ENCODE results near the gene ZNF536. TPM values are rescaled to one million over a fixed set of nuclear protein-coding genes. Genes with fewer than 3 reads are reported as not detected.

Gene ZNF536
- total and polyA plus RNA-seq, 9 of the 15 experiments (the other 6 are each of a cell fraction or from before 2014, with no cell fraction given) = not detected

DNA sequence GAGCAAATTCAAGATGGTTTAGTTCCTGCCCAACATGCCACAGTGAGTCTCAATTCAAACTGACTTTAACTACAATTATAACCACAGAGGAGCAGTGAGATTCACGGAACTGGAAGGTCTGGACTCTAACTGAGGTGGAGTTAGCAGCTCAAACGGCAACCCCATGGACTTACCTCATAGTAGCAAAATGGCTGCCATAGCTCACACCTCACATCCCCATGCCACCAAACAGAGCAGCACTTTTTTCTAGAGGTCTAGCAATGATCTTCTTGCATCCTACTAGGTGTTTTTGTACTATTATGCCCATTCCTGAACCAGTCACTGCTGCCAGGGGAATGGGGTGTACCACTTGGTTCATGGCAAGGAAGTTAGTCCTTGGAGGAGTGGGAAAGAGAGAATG lies 87.7 kb downstream of the ZNF536 start:
- DNase-seq (ENCODE audit: extremely low read depth in 1 of 4, low spot score in 3 of 4) (no peak), ATAC-seq (no peak), FAIRE-seq (no peak)
- no peaks in the 10 kb centered on the region for H3K9me1 ChIP-seq (ENCODE audit: control insufficient read depth, insufficient read depth, low read length)
- H3K9me3 ChIP-seq (replicated peaks; ENCODE audit: control insufficient read depth, insufficient read depth, low read depth, low read length) = no peaks in the 10 kb centered on the region
- TF ChIP-seq KAT7 (CRISPR knock-in tag; IDR thresholded peaks at IDR 0.05; ENCODE audit: borderline replicate concordance) (no peak), ZNF76 (CRISPR knock-in tag; IDR thresholded peaks at IDR 0.05; ENCODE audit: borderline replicate concordance) (no peak), RBM25 (IDR thresholded peaks at IDR 0.05; ENCODE audit: low read depth, low read length, severe bottlenecking) (peak; percentile 63)
- intact Hi-C loops (cut with micrococcal nuclease) (no loop called here), in situ Hi-C loops (cut with MboI) (no loop called here)
- H3K36me3 ChIP-seq (ENCODE audit: control insufficient read depth, insufficient read depth, low read length) = no peaks in the 10 kb centered on the region
- H2AFZ ChIP-seq (ENCODE audit: low read depth, low read length) = no peak overlapping the region
- no peaks in the 10 kb centered on the region for H3K4me1 ChIP-seq (replicated peaks in 1 of 2; ENCODE audit: control insufficient read depth in 2 of 2, insufficient read depth in 2 of 2, low read length in 2 of 2)
- BruUV-seq (replicated peaks) = no TSS peak
- ChIA-PET CTCF (ENCODE audit: low intra/inter-chr PET ratio) (no interaction called here), POLR2A (interaction anchor here (0.6 kb wide), 1 partner anchor 12 kb away, joined by 4 read pairs; no protein-coding TSS in a partner anchor)
- H3K27me3 ChIP-seq (ENCODE audit: control insufficient read depth in 2 of 2, insufficient read depth in 2 of 2, low read length in 2 of 2) = peaks cover 0 to 5% of the 10 kb centered on the region in 2 experiments; a peak in 1 of 5 replicates
- H3K4me3 ChIP-seq = no peak overlapping the region
- H3K4me2 ChIP-seq (ENCODE audit: insufficient read depth, low read length) = no peak overlapping the region
- H3K79me2 ChIP-seq (ENCODE audit: control insufficient read depth, insufficient read depth, low read length) = no peaks in the 10 kb centered on the region
- no peaks in the 10 kb centered on the region for H4K20me1 ChIP-seq (replicated peaks; ENCODE audit: control insufficient read depth, insufficient read depth, low read length)
- no peak overlapping the region for H3K9ac ChIP-seq (ENCODE audit: insufficient read depth in 1 of 2, low read depth in 2 of 2, low read length in 2 of 2)
- no peak overlapping the region for H3K27ac ChIP-seq (ENCODE audit: extremely low read depth, low read depth, low read length)
- WGBS (ENCODE audit: insufficient coverage, low coverage, missing lambda C conversion rate) = 0% methylated on average over 2 of the region's 2 CpGs

DNA sequence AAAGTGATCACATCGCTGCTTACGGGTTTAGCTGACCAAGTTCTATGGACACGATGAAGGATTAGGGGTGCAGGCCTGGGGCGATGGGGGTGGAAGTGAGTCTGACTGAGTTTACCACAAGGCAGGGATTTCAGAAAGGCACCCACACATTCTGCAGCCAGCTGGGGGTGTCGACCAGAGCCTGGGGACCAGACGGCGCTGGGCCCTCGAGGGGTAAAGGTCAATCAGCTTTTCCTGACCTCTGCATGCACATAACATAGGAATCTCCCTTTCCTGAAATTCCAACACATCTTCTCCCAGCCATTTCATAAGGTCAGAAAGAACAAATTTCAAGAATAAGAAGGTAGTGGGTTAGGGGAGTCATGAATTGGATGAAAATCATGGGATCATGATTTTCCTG lies 92.0 kb downstream of the ZNF536 start:
- no peaks in the 10 kb centered on the region for H3K9me3 ChIP-seq (replicated peaks; ENCODE audit: control insufficient read depth, insufficient read depth, low read depth, low read length)
- H3K36me3 ChIP-seq (ENCODE audit: control insufficient read depth, insufficient read depth, low read length) = no peaks in the 10 kb centered on the region
- no peaks in the 10 kb centered on the region; a peak in 1 of 5 replicates for H3K27me3 ChIP-seq (ENCODE audit: control insufficient read depth in 2 of 2, insufficient read depth in 2 of 2, low read length in 2 of 2)
- DNase-seq (ENCODE audit: extremely low read depth in 1 of 4, low spot score in 3 of 4) = no peak
- H3K9me1 ChIP-seq (ENCODE audit: control insufficient read depth, insufficient read depth, low read length) = no peaks in the 10 kb centered on the region
- no peaks in the 10 kb centered on the region for H4K20me1 ChIP-seq (replicated peaks; ENCODE audit: control insufficient read depth, insufficient read depth, low read length)
- 2% methylated on average over 8 of the region's 8 CpGs for WGBS (ENCODE audit: insufficient coverage, low coverage, missing lambda C conversion rate)
- no peak for ATAC-seq
- intact Hi-C loops (cut with micrococcal nuclease) = no loop called here
- no peak overlapping the region for H3K4me3 ChIP-seq
- no TSS peak for BruUV-seq (replicated peaks)
- no peak overlapping the region for H3K4me2 ChIP-seq (ENCODE audit: insufficient read depth, low read length)
- H3K79me2 ChIP-seq (ENCODE audit: control insufficient read depth, insufficient read depth, low read length) = no peaks in the 10 kb centered on the region
- POLR2A ChIA-PET = interaction anchor here (0.6 kb wide), 1 partner anchor 121 kb away, joined by 3 read pairs; no protein-coding TSS in a partner anchor
- H3K27ac ChIP-seq (ENCODE audit: extremely low read depth, low read depth, low read length) = no peak overlapping the region
- in situ Hi-C loops (cut with MboI) = no loop called here
- H3K9ac ChIP-seq (ENCODE audit: insufficient read depth in 1 of 2, low read depth in 2 of 2, low read length in 2 of 2) = no peak overlapping the region
- FAIRE-seq = no peak
- TF ChIP-seq SRSF3 (IDR thresholded peaks at IDR 0.05; ENCODE audit: insufficient read depth, low read length) (no peak), ETS2 (tag; IDR thresholded peaks at IDR 0.05; ENCODE audit: borderline replicate concordance, poor library complexity, severe bottlenecking) (no peak), PTRF (tag; IDR thresholded peaks at IDR 0.05) (no peak), MTF1 (CRISPR knock-in tag; IDR thresholded peaks at IDR 0.05; ENCODE audit: borderline replicate concordance) (no peak), THRAP3 (IDR thresholded peaks at IDR 0.05; ENCODE audit: borderline replicate concordance) (no peak), DIDO1 (tag; IDR thresholded peaks at IDR 0.05; ENCODE audit: low read depth) (no peak)
- TF ChIP-seq, protein P1, sequence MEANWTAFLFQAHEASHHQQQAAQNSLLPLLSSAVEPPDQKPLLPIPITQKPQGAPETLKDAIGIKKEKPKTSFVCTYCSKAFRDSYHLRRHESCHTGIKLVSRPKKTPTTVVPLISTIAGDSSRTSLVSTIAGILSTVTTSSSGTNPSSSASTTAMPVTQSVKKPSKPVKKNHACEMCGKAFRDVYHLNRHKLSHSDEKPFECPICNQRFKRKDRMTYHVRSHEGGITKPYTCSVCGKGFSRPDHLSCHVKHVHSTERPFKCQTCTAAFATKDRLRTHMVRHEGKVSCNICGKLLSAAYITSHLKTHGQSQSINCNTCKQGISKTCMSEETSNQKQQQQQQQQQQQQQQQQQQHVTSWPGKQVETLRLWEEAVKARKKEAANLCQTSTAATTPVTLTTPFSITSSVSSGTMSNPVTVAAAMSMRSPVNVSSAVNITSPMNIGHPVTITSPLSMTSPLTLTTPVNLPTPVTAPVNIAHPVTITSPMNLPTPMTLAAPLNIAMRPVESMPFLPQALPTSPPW (CRISPR knock-in tag; IDR thresholded peaks at IDR 0.05) = no peak
- TF ChIP-seq, protein P2, sequence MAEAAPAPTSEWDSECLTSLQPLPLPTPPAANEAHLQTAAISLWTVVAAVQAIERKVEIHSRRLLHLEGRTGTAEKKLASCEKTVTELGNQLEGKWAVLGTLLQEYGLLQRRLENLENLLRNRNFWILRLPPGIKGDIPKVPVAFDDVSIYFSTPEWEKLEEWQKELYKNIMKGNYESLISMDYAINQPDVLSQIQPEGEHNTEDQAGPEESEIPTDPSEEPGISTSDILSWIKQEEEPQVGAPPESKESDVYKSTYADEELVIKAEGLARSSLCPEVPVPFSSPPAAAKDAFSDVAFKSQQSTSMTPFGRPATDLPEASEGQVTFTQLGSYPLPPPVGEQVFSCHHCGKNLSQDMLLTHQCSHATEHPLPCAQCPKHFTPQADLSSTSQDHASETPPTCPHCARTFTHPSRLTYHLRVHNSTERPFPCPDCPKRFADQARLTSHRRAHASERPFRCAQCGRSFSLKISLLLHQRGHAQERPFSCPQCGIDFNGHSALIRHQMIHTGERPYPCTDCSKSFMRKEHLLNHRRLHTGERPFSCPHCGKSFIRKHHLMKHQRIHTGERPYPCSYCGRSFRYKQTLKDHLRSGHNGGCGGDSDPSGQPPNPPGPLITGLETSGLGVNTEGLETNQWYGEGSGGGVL (CRISPR knock-in tag; IDR thresholded peaks at IDR 0.05) = no peak
- H3K4me1 ChIP-seq (replicated peaks in 1 of 2; ENCODE audit: control insufficient read depth in 2 of 2, insufficient read depth in 2 of 2, low read length in 2 of 2) = no peaks in the 10 kb centered on the region
- CTCF ChIA-PET (ENCODE audit: low intra/inter-chr PET ratio) = no interaction called here
- no peak overlapping the region for H2AFZ ChIP-seq (ENCODE audit: low read depth, low read length)
